Measurements from ENCODE around the gene NDFIP2.

- no peak for TF ChIP-seq POLR2A (IDR thresholded peaks at IDR 0.05)
- no peak for TF ChIP-seq CTCF (IDR thresholded peaks at IDR 0.05)
Observed at GRCh38 chr13:79475569-79475968, 5.4 kb upstream of the NDFIP2 start.
